Effector memory CD4-positive, alpha-beta T cell (primary cell): ENCODE measurements around the gene TSPAN10.
"Not testable (repeated sequence)": the region's sequence is repeated elsewhere in the genome, so short reads cannot be mapped to it uniquely, and the experiment has no call there.

Experiments used
- DNase-seq, 3 donors: peaks; one replicate each; pipeline ENCODE4 v3.0.0-alpha.2; 2020
- H3K27ac ChIP-seq: 2 replicates; pipeline ENCODE4 v1.7.0; 2013; ENCODE audit warnings: mild to moderate bottlenecking, low read length, moderate library complexity; ENCODE audit not compliant: insufficient read depth, poor library complexity, severe bottlenecking
- H3K27me3 ChIP-seq: replicated peaks from 2 replicates; pipeline ENCODE4 v1.7.0; 2013; ENCODE audit warnings: mild to moderate bottlenecking, low read length; ENCODE audit not compliant: insufficient read depth, control insufficient read depth, poor library complexity, severe bottlenecking
- H3K36me3 ChIP-seq: 2 replicates; pipeline ENCODE4 v1.7.0; 2013; ENCODE audit warnings: mild to moderate bottlenecking, low read length, moderate library complexity; ENCODE audit not compliant: control insufficient read depth, insufficient read depth
- H3K4me1 ChIP-seq: 2 replicates; pipeline ENCODE4 v1.7.0; 2013; ENCODE audit warnings: low read length, mild to moderate bottlenecking; ENCODE audit not compliant: control insufficient read depth, insufficient read depth, poor library complexity, severe bottlenecking
- H3K4me3 ChIP-seq: 2 replicates; pipeline ENCODE4 v1.7.0; 2013; ENCODE audit warnings: low read length, low read depth, mild to moderate bottlenecking; ENCODE audit not compliant: insufficient read depth, poor library complexity, severe bottlenecking
- H3K9me3 ChIP-seq: 2 replicates; pipeline ENCODE4 v1.7.0; 2013; ENCODE audit warnings: mild to moderate bottlenecking, low read length, moderate library complexity; ENCODE audit not compliant: control insufficient read depth

The TSPAN10 gene

DNA sequence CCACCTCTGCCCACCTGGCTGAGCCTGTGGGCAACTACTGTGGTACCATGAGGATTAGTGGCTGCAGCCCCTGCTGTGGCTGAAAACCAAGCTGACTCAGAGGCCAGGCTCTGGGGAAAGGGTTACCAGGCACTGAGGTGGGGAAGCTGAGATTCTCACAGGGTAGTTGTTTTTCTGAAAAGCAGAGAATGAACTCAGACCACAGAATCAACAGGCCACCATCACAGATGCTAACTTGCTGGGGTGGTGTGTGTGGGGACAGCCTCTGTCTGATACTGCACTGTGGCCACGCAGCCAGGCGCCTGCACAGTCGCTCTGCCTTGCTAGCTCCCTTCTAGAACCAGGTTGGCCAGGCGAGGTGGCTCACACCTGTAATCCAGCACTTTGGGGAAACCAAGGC is 28.9 kb upstream of the TSPAN10 start:
- DNase-seq, result no peak
- H3K4me1 ChIP-seq, result no peaks in the 10 kb centered on the region
- no peak overlapping the region for H3K27ac ChIP-seq
- no peaks in the 10 kb centered on the region for H3K27me3 ChIP-seq
- H3K4me3 ChIP-seq, result no peak overlapping the region
- H3K36me3 ChIP-seq, result peaks cover 69% of the 10 kb centered on the region
- no peaks in the 10 kb centered on the region for H3K9me3 ChIP-seq

DNA sequence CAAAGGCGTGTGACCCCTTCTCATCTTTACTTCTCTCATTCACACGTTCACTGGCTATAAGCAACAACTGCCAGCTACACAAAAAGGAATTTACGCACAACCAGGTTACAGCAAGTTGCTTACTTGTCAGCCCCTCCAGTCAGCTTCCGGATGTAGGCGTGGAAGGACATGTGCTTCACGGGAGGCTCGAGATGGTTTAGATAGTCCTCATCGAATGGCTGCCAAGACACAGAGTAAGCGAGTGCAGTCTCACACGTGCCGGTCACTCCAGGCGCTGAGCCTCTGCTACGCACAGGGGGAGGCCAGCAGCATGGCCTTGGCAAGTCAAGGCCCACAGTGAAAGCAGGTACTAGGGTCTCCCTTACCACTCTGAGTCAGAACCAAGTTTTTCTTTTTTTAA is 28.4 kb upstream of the TSPAN10 start:
- no peaks in the 10 kb centered on the region for H3K27me3 ChIP-seq
- H3K27ac ChIP-seq, result no peak overlapping the region
- H3K4me3 ChIP-seq, result no peak overlapping the region
- H3K4me1 ChIP-seq, result no peaks in the 10 kb centered on the region
- DNase-seq, result no peak
- H3K9me3 ChIP-seq, result no peaks in the 10 kb centered on the region
- H3K36me3 ChIP-seq, result peaks cover 70% of the 10 kb centered on the region

DNA sequence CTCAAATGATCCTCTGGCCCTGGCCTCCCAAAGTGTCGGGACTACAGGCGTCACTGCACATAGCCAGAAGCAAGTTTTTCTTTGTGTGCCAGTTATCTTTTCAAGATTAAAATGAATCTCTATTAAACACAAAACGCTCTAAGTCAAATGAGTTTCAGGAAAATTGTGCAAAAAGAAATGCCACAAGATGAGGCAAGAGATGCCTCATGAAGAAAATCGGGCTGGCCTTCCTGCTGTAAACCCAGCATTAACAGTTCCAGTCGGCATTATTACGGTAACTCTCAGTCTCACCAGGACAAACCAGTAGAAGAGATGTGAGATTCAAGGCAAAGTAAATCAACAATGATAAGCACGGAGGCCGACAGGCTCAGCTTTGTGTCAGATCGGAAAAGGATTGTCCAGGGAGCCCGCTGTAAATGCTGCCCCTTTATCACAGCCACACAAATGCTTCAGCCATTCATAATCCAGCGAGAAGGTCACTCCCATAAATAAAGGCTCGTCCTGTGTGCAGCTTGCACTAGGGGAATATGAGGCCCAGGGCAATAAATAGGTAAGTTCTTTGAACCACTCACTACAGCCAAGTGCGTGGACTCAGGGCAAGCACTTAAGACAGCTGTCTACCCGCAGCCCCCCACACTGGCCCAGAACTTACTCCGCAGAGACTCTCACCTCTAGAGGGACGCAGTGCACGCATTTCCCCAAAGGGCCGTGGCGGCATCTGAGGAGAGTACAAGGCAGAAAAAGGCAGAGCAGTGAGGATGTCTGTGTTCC is 27.3 kb upstream of the TSPAN10 start:
- Histone ChIP-seq H3K27ac (no peak overlapping the region), H3K27me3 (no peaks in the 10 kb centered on the region), H3K36me3 (peaks cover 60% of the 10 kb centered on the region), H3K4me1 (no peaks in the 10 kb centered on the region), H3K9me3 (no peaks in the 10 kb centered on the region), H3K4me3 (no peak overlapping the region)
- DNase-seq, result no peak

DNA sequence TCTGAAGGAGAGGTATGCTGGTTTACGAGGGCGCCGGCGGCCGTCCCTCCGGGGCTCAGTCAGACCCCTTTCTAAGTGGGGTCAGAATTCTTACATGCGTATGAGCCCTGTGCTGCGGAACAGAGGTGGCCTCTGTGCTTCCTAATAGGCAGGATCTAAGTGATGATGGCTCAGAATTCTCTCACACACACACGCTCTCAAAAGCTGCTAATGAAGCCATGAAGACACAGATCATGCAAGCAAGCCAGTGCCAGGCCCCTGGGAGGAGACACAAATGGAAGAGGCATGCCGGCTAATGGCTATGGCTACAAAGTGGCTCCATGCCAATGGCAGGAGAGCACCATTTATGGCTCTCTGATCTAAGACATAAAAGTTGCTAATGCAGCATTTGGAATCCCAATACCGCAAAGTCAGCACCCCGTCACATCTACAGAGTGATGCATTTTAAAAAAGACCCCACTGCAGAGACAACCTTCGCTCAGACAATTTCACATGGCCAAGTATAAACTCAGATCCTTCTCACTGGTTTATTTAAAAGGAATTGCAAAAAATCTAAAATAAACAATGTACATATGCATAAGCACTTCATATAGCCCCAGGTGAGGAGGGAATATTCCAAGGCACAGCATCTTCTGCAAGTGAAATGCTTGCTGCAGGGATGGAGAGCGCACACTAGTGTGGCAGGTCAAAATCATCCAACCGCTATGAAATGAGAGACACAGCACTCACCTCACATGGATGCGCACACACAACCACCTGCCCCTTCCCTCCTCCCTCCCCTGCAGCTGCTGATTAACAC is 24.6 kb upstream of the TSPAN10 start:
- Histone ChIP-seq H3K9me3 (no peaks in the 10 kb centered on the region), H3K27ac (no peak overlapping the region), H3K36me3 (peaks cover 43% of the 10 kb centered on the region), H3K4me1 (peaks cover 2% of the 10 kb centered on the region), H3K4me3 (no peak overlapping the region), H3K27me3 (no peaks in the 10 kb centered on the region)
- DNase-seq, result no peak

DNA sequence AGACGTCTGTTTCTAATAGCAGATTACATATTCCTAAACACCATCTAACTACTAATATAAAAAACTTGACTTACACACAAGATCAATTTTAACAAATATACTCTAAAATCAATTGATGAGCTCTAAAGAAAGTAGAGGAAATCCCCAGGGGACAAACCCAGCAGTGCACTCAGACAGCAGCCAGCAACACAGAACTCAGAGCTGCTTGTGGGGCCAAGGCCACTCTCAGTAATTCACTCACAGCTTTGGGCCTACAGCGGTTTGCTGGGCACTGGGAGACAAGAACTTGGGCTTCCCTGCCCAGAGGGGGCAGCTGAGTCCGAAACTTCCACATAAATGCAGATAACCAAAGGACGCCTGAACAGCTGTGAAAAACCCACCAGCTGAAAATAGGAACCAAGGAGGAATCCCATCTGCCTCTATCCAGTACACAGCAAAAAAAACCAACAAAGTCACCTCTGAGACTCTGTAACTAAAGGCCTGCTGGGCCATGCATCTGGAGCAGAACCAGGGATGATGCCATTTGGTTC is 21.5 kb upstream of the TSPAN10 start:
- Histone ChIP-seq H3K9me3 (no peaks in the 10 kb centered on the region), H3K36me3 (peaks cover 24% of the 10 kb centered on the region), H3K4me1 (peaks cover 2% of the 10 kb centered on the region), H3K27me3 (no peaks in the 10 kb centered on the region), H3K27ac (no peak overlapping the region), H3K4me3 (no peak overlapping the region)
- no peak for DNase-seq

DNA sequence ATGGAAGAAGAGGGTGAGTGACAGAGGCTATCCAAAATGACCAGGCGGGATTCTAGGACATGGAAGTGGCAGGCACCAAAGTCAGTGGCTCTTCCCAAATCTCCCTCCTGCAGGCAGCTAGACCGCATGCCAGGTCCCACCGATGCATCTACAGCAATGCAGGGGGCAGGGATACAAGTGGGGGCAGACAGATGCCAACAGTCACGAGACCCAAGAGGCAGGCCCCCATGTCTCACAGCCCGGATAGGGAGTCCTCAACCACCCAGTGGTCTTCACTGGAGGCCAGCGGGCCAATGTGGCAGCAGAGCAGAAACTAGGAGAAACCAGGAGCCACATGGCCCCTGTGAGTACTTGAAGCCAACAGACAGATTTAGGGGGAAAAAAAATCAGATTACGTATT is 20.1 kb upstream of the TSPAN10 start:
- peaks cover 38% of the 10 kb centered on the region for H3K36me3 ChIP-seq
- H3K4me3 ChIP-seq, result no peak overlapping the region
- H3K4me1 ChIP-seq, result peaks cover 2% of the 10 kb centered on the region
- no peaks in the 10 kb centered on the region for H3K27me3 ChIP-seq
- H3K9me3 ChIP-seq, result no peaks in the 10 kb centered on the region
- DNase-seq, result no peak
- H3K27ac ChIP-seq, result no peak overlapping the region

DNA sequence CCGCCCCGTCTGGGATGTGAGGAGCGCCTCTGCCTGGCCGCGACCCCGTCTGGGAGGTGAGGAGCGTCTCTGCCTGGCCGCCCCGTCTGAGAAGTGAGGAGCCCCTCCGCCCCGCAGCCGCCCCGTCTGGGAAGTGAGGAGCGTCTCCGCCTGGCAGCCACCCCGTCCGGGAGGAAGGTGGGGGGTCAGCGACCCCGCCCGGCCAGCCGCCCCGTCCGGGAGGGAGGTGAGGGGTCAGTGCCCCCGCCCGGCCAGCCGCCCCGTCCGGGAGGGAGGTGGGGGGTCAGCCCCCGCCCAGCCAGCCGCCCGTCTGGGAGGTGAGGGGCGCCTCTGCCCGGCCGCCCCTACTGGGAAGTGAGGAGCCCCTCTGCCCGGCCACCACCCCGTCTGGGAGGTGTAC is 18.7 kb upstream of the TSPAN10 start:
- DNase-seq, H3K9me3 ChIP-seq: not testable (repeated sequence)
- H3K36me3 ChIP-seq, result peaks cover 32% of the 10 kb centered on the region

DNA sequence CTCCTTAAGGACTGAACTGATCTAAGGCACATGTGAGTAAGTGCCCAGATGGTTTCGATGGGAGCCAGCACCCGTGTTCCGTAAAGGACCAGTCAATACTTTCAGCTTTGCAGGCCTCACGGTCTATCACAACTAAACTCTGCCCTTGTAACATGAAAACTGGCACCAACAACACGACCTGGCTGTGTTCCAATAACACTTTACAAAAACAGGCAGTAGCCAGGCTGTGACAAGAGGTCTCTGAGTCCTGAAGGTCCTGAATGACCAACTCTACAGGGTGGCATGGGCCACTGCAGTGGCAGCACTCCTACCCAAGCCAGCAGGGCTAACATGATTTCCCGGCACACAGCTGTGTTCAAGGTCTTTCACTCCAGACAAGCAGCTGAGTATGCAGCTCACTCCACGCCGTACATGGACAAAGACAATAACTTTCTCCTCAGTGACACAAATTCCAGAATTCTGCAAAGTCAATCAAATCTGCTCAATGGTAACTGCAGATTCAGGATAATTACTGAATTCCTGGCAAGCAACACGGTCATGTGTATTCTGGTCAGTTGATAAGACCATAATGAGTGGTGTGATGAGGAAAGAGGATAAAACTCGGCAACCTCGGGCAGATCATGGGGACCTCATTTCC is 15.4 kb upstream of the TSPAN10 start:
- Histone ChIP-seq H3K9me3 (no peaks in the 10 kb centered on the region), H3K36me3 (peaks cover 52% of the 10 kb centered on the region), H3K27me3 (no peaks in the 10 kb centered on the region), H3K4me1 (no peaks in the 10 kb centered on the region), H3K27ac (no peak overlapping the region), H3K4me3 (no peak overlapping the region)
- DNase-seq, result no peak

More for the DNA sequence above, 18.7 kb upstream of the TSPAN10 start:
- H3K27me3 ChIP-seq, H3K4me1 ChIP-seq, H3K27ac ChIP-seq, H3K4me3 ChIP-seq: not testable (repeated sequence)

DNA sequence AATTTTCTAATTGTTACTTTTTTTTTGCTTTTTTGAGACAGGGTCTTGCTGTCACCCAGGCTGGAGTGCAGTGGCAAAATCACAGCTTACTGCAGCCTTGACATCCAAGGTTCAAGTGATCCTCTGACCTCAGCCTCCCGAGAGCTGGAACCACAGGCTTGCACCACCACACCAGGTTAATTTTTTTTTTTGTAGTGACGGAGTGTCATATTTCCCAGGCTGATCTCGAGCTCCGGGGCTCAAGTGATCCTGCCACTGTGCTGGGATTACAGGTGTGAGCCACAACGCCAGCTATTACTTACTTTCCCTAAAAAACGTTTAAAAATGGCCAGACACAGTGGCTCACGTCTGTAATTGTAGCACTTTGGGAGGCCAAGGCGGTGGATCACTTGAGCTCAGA is 6.7 kb upstream of the TSPAN10 start:
- Histone ChIP-seq H3K27ac (no peak overlapping the region), H3K4me1 (no peaks in the 10 kb centered on the region)

DNA sequence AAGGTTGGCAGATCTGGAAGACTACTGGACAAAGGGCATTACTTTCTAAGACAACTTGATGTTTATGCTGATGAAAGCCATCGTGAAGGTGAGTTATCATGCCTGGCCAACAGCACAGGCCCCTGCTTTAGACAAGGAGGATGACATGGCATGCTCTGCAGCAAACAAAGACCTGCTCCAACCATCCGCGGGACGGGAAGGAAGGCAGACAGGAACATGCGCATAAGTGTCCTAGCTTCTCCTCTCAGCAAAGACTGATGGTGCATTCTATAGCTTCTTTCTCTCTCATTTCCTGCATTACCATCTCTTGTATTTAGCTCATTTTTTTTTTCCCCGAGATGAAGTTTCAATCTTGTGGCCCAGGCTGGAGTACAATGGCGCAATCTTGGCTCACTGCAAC is 5.5 kb upstream of the TSPAN10 start:
- Histone ChIP-seq H3K36me3 (peaks cover 21% of the 10 kb centered on the region), H3K4me1 (peaks cover 10% of the 10 kb centered on the region), H3K9me3 (no peaks in the 10 kb centered on the region), H3K27me3 (no peaks in the 10 kb centered on the region), H3K4me3 (no peak overlapping the region), H3K27ac (no peak overlapping the region)
- no peak for DNase-seq

More for the DNA sequence above, 6.7 kb upstream of the TSPAN10 start:
- DNase-seq, result no peak
- Histone ChIP-seq H3K27me3 (no peaks in the 10 kb centered on the region), H3K4me3 (no peak overlapping the region), H3K9me3 (no peaks in the 10 kb centered on the region), H3K36me3 (peaks cover 31% of the 10 kb centered on the region)
